Activated naive CD4-positive, alpha-beta T cell treated with anti-CD3 and anti-CD28 coated beads, Interleukin-2, amount 50 U/mL, for 72 hours (primary cell): ENCODE results near the gene BACH2. TPM values are rescaled to one million over a fixed set of nuclear protein-coding genes. Genes with fewer than 3 reads are reported as not detected.
A peak's percentile ranks its signal among the peaks of the same experiment; 100 is the strongest.
"Not testable (repeated sequence)": the region's sequence is repeated elsewhere in the genome, so short reads cannot be mapped to it uniquely, and the experiment has no call there.

Experiments
- ATAC-seq, 2 donors: fragments of 150-1000 bp; cut with Tn5 transposase; 2 replicates each; pipeline ENCODE4 v1.10.0; 2021; ENCODE audit warnings: mild to moderate bottlenecking in 2 of 2, moderate library complexity in 2 of 2
- DNase-seq, 2 donors: peaks; one replicate each; pipeline ENCODE4 v3.0.0; 2021 to 2022; ENCODE audit warnings: low spot score in 2 of 2
- H3K27ac Mint-ChIP-seq, 2 donors: one replicate each; pipeline ENCODE4 v1.8.0; 2022; ENCODE audit warnings: mild to moderate bottlenecking in 2 of 2, mixed read lengths in 2 of 2
- H3K36me3 Mint-ChIP-seq, 2 donors: one replicate each; pipeline ENCODE4 v1.8.0; 2022; ENCODE audit warnings: mixed read lengths in 2 of 2
- H3K9me3 Mint-ChIP-seq, 2 donors: one replicate each; pipeline ENCODE4 v1.8.0; 2022; ENCODE audit warnings: mixed read lengths in 2 of 2
- total RNA-seq, 2 donors: library from RNA; stranded (reverse); gene quantifications; one replicate each; pipeline ENCODE4 v1.2.3, GENCODE V29; 2022

Gene BACH2
- total RNA-seq, 2 donors from 2014 or later = 48.7 to 90.8 TPM

DNA sequence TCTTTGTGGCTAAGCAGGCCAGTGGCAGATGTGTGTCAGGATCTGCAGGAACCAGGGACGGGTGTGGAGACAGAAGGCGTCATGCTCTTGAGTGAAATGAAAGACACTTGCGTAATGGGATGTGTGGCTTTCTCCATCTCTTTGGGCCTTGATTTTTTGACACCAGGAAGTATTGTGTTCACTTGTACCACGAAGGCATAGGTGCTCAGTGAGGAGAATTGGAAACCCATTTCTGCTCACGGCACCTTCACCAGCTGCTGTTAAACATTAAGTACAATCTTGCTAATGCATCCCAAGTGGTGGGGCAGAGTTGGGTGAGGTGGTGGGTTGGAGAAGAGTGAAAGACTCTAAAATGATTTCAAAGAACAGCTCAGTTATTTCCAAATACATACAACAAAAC lies 372.4 kb downstream of the BACH2 start:
- H3K27ac Mint-ChIP-seq = no peak overlapping the region
- peaks cover 0 to 7% of the 10 kb centered on the region in 2 donors for H3K9me3 Mint-ChIP-seq
- ATAC-seq = no peak
- H3K36me3 Mint-ChIP-seq = peaks cover 17 to 19% of the 10 kb centered on the region in 2 donors
- no peak for DNase-seq

DNA sequence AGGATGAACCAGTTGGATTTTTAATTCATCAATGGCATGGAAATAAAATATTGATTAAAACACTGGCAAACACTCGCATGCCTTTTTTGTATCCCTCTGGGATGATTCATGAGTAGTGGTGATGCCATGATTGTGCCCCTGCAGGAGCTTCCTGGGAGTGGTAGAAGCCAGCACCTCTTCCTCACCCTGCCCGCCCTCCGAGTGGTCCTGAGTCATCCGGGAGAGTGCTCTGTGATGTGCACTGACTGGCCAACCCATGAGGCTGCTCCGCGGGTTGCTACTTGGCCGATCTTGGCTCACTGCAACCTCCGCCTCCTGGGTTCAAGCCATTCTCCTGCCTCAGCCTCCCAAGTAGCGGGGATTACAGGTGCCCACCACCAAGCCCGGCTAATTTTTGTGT lies 375.0 kb downstream of the BACH2 start:
- Mint-ChIP-seq H3K27ac (no peak overlapping the region), H3K9me3 (peaks cover 8 to 12% of the 10 kb centered on the region in 2 donors), H3K36me3 (peaks cover 6 to 9% of the 10 kb centered on the region in 2 donors)
- DNase-seq (no peak), ATAC-seq (no peak)

DNA sequence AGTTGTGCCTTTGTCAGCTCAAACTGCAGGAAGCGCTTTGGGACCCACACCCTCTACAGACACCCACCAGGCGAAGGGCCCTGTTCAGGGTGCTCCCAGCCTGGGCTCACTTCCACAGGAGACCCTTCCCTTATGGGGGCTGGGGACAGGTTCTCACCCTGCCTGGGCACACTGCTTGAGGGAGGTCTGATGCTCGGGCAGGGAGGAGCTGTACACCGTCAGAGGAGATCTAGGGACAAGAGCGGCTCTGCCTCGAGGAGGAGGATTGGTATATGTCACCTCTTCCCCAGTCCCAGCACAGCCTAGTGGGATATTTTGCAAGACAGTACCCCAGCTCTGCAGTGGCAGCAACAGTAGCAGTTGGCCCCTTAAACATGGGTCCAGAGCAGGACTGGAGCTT lies 375.4 kb downstream of the BACH2 start:
- Mint-ChIP-seq H3K36me3 (peaks cover 11 to 12% of the 10 kb centered on the region in 2 donors), H3K9me3 (peaks cover 13 to 17% of the 10 kb centered on the region in 2 donors), H3K27ac (peak overlapping the region in 1 of 2 donors; percentile 27)
- DNase-seq = no peak
- peak in 1 of 2 donors; percentile 14 for ATAC-seq

DNA sequence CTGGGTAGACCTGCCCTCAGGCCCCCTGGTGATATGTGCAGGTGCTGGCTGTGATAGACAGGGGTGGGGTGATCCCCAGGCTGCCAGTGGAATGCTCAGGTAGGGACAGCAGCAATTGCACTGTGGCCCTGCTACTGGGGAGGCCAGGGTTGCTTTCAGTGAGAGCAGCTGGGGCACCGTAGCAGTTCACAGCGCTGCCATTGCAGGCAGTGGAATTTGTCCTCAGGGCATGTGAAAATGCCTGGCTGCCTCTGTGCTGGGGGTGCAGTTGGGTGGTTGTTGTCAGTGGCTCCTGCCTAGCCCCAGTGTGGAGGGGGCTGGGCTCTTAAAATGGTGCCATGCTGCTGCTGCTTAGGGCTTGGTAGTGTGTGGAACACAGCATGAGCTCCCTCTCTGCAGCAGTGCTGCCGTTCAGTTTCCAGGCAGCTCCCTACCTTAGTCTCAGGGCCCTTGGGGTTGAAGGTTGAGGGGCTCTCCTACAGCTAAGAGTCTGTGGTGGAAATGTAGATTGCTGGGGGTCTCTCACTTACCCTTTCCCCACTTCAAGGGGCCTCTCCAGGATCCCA lies 378.8 kb downstream of the BACH2 start:
- peak in 1 of 2 donors; percentile 39 for ATAC-seq
- DNase-seq = no peak
- Mint-ChIP-seq H3K27ac (no peak overlapping the region), H3K9me3 (peaks cover 12 to 17% of the 10 kb centered on the region in 2 donors), H3K36me3 (peaks cover 14 to 20% of the 10 kb centered on the region in 2 donors)

DNA sequence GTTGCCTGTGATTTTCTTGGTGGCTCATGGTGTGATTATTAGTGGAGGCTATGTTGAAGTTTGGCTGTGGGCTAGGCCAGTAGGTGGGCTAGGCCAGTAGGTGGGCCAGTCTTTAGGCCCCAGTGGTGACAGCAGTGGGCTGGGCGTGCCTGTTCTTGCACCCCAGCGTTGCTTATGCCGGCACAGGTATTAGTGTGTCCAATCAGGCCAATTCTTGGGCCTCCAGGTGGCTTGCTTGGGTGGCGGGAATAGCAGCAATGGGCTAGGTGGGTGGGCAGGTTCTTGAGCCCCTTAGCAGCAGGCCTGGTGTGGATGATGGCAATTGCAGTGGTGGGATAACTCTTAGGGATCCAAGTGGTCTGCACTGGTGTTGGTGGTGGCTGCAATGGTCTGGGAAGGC lies 379.4 kb downstream of the BACH2 start:
- peaks cover 12 to 17% of the 10 kb centered on the region in 2 donors for H3K9me3 Mint-ChIP-seq
- H3K27ac Mint-ChIP-seq = no peak overlapping the region
- ATAC-seq (no peak), DNase-seq (no peak)
- peaks cover 14 to 20% of the 10 kb centered on the region in 2 donors for H3K36me3 Mint-ChIP-seq

DNA sequence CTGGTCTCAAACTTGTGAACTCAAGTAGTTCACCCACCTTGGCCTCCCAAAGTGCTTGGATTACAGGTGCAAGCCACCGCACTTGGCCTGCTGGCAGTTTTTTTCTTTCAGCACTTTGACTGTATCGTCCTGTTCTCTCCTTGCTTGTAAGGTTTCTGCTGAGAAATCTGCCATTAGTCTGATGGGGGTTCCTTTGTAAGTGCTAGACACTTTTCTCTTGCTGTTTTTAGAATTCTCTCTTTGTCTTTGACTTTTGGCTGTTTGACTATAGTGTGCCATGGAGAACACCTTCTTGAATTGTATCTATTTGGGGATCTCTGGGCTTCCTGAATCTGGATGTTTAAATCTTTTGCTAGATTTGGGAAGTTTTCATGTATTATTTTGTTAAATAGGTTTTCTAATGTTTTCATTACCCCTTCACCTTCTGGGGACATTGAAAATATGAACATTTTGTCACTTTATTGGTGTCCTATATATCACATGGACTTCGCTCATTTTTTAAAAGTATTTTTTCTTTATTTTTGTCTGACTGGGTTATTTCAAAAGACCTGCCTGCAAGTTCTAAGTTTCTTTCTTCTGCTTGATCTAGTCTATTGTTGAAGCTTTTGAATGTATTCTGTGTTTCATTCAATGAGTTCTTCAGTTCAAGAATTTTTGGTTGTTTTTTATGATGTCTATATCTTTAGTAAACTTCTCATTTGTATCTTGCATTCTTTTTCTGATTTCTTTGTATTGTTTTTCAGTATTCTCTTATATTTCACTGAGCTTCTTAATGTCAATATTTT lies 380.3 kb downstream of the BACH2 start:
- Mint-ChIP-seq H3K9me3 (peaks cover 12 to 17% of the 10 kb centered on the region in 2 donors), H3K27ac (no peak overlapping the region), H3K36me3 (peaks cover 14 to 20% of the 10 kb centered on the region in 2 donors)
- no peak for DNase-seq
- ATAC-seq = no peak

DNA sequence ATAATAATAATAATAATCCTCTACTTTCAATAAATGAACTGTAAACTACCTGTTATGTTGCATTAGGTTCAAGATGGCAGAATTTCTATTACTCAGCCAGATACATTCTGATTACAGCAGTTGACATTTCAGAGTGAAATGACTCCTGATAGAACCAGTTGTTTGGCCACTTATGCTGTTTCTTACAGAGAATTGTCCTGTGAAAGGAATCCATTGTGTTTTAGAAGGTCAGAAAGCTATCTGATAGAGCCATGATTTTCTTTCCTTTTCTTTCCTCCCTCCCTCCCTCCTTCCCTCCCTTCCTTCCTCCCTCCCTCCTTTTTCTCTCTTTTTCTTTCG lies 385.8 kb downstream of the BACH2 start:
- peaks cover 0 to 2% of the 10 kb centered on the region in 2 donors for H3K9me3 Mint-ChIP-seq
- no peak for ATAC-seq
- no peak overlapping the region for H3K27ac Mint-ChIP-seq

DNA sequence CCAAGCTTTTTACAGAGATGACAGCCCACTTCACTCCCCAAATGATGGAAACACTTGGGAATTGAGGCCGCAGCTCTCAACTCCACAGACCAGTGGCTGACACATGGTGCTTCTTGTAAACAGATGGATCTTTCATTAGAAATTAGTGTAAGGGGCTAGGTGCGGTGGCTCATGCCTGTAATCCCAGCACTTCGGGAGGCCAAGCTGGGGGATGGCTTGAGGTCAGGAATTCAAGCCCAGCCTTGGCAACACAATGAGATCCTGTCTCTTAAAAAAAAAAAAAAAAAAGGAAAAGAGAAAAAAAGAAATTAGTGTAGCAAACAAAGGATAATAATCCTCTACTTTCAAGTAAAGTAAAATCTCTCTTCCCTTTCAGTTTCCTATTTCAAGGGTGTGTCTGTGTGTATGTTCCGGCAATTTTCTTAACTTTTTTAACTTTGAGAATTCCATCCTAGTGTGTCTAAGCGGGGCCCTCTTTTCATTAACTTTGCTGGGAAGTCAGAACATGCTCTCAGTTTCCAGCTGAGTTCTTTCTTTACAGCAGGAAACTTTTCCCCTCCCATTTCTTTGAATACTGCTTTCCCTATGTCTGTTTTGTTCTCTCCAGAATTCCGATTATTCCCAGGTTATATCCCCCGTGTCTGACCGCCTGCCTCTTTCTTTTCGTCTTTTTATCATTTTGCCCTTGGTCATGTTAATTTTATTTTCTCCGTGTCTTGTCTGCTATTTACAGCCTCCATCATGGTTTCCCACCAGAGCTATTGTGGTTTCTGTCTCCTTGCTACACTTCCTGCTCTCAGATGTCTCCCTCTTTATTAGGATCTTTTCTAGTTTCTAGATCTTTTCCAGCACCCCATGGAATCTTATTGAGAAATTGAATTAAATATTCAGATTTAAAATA lies 386.4 kb downstream of the BACH2 start:
- H3K36me3 Mint-ChIP-seq, H3K9me3 Mint-ChIP-seq, H3K27ac Mint-ChIP-seq, DNase-seq, ATAC-seq: not testable (repeated sequence)

More for the DNA sequence above, 385.8 kb downstream of the BACH2 start:
- DNase-seq = no peak
- peaks cover 0 to 5% of the 10 kb centered on the region in 2 donors for H3K36me3 Mint-ChIP-seq

DNA sequence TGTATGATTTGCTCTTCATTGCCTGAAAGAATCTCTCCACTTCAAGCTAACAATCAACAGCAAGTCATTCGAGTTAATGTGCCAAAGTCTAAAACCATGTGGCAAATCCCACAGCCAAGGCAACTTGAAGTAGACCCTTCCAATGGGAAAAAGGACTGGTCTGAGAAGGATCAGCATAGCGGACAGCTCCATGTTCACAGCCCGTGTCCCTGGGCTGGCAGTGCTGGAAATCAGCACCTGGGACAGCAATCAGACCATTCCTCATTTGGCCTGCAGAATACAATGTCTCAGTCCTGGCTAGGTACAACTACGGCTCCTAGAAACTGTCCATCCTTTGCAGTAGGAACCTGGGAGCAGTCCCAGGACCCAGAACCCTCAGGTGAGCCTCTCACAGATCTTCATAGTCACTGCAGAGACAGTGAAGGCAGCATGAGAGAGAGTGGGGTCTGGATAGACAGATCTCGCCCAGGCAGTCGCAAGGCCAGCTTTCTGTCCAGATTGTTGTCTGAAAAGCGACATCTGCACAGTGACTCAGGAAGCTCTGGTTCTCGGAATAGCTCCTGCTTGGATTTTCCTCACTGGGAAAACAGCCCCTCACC lies 401.3 kb downstream of the BACH2 start:
- ATAC-seq (no peak), DNase-seq (no peak)
- Mint-ChIP-seq H3K27ac (no peak overlapping the region), H3K9me3 (no peaks in the 10 kb centered on the region), H3K36me3 (peaks cover 0 to 4% of the 10 kb centered on the region in 2 donors)

DNA sequence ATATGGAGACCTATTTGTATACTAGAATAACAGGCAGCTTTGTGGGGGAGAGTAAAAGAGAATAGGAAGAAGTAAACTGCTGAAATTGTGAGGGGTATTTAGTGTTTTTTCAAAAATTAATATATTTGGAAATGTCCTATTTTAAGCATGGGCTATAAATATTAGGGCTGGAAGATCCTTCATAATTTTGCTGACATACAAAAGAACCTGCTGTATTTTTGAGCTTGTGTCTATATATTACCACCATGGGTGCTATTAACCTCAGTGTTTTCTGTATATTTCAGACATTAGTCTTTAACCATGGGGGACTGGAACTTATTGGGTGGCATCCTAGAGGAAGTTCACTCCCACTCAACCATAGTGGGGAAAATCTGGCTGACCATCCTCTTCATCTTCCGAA lies 402.5 kb downstream of the BACH2 start, which contains the start of gene GJA10:
TSS of gene GJA10 (plus strand) at position 301 of the 400 bp plus-strand sequence. CDS start at position 301, 0 bp downstream.
- DNase-seq (no peak), ATAC-seq (no peak)
- Mint-ChIP-seq H3K36me3 (peaks cover 0 to 4% of the 10 kb centered on the region in 2 donors), H3K27ac (no peak within 1 kb of the TSS), H3K9me3 (no peaks in the 10 kb centered on the region)

DNA sequence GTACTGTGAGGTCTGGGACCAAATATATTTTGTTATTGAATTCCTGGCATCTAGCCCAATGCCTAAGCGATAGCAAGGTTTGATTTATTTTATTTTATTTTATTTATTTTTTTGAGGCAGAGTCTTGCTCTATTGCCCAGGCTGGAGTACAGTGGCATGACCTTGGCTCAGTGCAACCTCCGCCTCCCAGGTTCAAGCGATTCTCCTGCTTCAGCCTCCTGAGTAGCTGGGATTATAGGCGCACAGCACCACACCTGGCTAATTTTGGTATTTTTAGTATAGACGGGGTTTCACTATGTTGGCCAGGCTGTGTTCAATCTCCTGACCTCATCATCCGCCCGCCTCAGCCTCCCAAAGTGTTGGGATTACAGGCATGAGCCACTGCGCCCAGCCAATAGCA lies 404.1 kb downstream of the BACH2 start:
- ATAC-seq, H3K9me3 Mint-ChIP-seq, H3K36me3 Mint-ChIP-seq, DNase-seq, H3K27ac Mint-ChIP-seq: not testable (repeated sequence)

DNA sequence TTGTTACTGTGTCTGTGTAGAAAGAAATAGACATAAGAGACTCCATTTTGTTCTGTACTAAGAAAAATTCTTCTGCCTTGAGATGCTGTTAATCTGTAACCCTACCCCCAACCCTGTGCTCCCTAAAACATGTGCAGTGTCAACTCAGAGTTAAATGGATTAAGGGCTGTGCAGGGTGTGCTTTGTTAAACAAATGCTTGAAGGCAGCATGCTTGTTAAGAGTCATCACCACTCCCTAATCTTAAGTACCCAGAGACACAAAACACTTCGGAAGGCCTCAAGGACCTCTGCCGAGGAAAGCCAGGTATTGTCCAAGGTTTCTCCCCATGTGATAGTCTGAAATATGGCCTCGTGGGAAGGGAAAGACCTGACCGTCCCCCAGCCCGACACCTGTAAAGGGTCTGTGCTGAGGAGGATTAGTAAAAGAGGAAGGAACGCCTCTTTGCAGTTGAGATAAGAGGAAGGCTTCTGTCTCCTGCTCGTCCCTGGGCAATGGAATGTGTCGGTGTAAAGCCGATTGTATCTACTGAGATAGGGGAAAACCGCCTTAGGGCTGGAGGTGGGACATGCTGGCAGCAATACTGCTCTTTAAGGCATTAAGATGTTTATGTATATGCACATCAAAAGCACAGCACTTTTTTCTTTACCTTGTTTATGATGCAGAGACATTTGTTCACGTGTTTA lies 405.7 kb downstream of the BACH2 start:
- not testable (repeated sequence) for H3K27ac Mint-ChIP-seq, H3K9me3 Mint-ChIP-seq, DNase-seq, H3K36me3 Mint-ChIP-seq, ATAC-seq

DNA sequence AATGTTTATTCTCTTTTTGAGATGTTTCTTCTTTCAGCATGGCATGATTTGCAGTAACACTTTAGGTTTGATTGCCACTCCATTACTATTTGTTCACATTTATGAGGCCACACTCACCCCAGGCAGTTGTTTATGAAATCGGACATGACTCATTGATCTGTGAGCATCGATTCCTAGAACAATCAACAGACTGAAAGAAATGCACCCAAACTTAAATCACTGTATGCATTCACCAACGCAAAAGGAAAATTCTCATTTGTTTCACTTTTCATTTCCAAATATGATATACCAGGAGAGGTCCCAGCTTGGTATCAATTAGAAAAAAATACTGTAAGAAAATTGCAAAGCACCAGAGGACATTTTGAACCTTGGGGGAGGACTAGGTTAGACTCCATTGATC lies 407.8 kb downstream of the BACH2 start:
- peak in 1 of 2 donors; percentile 66 for ATAC-seq
- Mint-ChIP-seq H3K9me3 (no peaks in the 10 kb centered on the region), H3K27ac (no peak overlapping the region), H3K36me3 (peaks cover 0 to 2% of the 10 kb centered on the region in 2 donors)
- no peak for DNase-seq

DNA sequence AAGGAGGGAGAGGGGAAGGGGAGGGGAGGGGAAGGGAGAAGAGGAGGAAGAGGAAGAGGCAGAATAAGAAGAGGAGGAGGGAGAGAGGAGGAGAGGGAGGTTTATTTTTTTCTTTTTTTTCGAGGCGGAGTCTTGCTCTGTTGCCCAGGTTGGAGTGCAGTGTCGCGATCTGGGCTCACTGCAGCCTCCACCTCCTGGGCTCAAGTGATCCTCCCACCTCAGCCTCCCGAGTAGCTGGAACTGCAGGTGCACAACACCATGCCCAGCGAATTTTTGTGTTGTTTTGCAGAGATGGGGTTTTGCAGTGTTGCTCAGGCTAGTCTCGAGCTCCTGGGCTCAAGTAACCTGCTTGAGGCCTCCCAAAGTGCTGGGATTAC lies 408.5 kb downstream of the BACH2 start:
- no peak for DNase-seq
- Mint-ChIP-seq H3K36me3 (no peaks in the 10 kb centered on the region), H3K9me3 (no peaks in the 10 kb centered on the region), H3K27ac (no peak overlapping the region)
- ATAC-seq = no peak

DNA sequence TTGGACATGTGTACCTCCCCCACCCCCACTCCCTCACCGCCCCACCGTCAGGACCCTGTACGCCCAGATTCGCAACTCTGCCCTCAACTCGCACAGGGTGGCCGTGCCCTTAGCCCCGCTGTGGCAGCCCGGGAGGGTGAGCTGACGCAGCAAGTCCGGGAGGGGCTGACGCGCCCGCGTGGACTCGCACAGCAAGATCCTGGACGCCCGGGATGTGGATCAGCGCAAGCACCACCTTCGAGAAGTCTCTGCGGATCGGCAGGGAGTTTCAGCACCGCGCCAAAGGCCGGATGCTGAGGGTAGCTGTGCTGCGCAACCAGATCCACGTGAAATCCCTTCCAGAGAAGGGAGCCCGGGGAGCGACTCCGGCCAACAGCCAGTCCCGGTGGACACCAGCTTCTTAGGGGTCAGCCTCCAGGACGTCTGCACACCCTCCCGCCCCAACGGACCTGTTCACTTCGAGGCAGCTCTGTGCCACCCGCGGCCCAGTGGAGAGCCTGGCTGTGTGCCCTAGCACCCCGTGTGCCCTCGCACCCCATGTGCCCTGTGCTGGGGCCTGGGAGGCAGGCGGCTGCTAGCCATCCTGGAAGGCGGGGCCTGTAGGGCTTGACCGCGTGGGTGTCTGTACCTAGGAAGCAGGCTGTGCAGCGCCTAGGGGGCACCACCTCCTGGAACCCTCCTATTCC lies 409.0 kb downstream of the BACH2 start:
- DNase-seq = no peak
- no peak overlapping the region for H3K27ac Mint-ChIP-seq

More for the DNA sequence above, 409.0 kb downstream of the BACH2 start:
- Mint-ChIP-seq H3K36me3 (no peaks in the 10 kb centered on the region), H3K9me3 (no peaks in the 10 kb centered on the region)
- peak; percentile 29 to 47 for ATAC-seq
